GM21515 (cell line): ENCODE results near the gene CLPTM1L.
"Not testable (repeated sequence)": the region's sequence is repeated elsewhere in the genome, so short reads cannot be mapped to it uniquely, and the experiment has no call there.

Experiments used
- ATAC-seq: cut with Tn5 transposase; IDR thresholded peaks from one replicate; pipeline ENCODE4 v1.9.1; 2021; ENCODE audit not compliant: unreplicated experiment

CLPTM1L gene

GRCh38 chr5:1330146-1330846 lies 14.6 kb downstream of the CLPTM1L start:
- ATAC-seq = no peak

GRCh38 chr5:1329111-1329579 lies 15.8 kb downstream of the CLPTM1L start:
- ATAC-seq = no peak

GRCh38 chr5:1328237-1329110 lies 16.4 kb downstream of the CLPTM1L start:
- not testable (repeated sequence) for ATAC-seq

- not testable (repeated sequence) for ATAC-seq
Measured at GRCh38 chr5:1326901-1327756, 17.8 kb downstream of the CLPTM1L start.

- ATAC-seq = not testable (repeated sequence)
Measured at GRCh38 chr5:1326532-1326875, 18.4 kb downstream of the CLPTM1L start.

GRCh38 chr5:1325870-1326531 lies 18.9 kb downstream of the CLPTM1L start:
- no peak for ATAC-seq

- ATAC-seq = no peak
Measured at GRCh38 chr5:1325191-1325741, 19.6 kb downstream of the CLPTM1L start.

DNA sequence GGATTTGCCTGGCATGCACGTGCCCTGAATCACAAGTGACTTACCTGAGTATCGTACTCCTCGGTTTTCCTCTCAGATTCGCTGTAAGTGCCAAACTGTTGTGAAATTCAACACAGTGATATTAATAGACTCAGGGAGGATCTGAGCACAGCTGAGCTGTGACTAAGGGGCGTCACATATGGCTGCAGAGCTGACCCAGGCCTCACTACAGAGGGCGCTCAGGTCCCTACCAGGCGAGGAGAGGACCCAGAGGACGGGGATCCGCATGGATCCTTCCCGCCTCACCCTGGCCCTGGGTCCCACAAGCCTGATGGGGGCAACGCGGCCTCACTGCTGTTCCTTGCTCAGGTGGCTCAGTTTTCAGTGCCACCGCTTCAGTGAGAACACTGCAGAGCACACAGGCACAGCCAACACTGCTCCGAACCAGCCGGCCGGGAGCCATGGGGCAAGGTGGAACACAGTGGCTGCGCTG lies 20.1 kb downstream of the CLPTM1L start:
- no peak for ATAC-seq

GRCh38 chr5:1324301-1324700 lies 20.6 kb downstream of the CLPTM1L start:
- ATAC-seq = no peak

GRCh38 chr5:1323803-1324173 lies 21.1 kb downstream of the CLPTM1L start:
- no peak for ATAC-seq

DNA sequence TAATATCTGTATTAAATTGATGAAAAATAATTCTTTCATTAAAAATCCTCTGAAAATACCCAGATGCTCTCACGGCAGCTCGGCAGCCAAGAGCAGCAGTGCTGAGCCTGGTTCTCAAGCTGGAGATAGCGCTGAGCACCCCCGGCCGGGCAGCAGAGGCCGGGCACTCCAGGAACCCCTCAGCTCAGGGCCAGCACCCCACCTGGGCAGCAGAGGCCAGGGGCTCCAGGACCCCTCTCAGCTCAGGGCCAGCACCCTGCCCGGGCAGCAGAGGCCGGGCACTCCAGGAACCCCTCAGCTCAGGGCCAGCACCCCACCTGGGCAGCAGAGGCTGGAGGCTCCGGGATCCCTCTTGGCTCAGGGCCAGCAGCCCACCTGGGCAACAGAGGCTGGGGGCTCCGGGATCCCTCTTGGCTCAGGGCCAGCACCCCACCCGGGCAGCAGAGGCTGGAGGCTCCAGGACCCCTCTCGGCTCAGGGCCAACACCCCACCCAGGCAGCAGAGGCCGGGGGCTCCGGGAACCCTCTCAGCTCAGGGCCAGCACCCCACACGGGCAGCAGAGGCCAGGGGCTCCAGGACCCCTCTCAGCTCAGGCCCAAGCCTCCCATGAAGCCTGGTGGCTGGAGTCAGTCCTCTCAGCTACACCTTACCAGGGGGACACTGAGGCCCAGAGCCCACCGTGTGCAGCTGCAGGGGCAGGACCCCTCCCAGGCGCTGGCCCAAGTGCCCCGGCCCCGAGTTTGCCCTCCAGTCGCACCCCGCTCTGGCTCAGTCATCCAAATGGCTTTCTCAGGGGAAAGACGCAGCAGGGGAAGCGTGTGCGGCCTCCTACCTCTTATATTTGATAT lies 21.7 kb downstream of the CLPTM1L start:
- no peak for ATAC-seq

DNA sequence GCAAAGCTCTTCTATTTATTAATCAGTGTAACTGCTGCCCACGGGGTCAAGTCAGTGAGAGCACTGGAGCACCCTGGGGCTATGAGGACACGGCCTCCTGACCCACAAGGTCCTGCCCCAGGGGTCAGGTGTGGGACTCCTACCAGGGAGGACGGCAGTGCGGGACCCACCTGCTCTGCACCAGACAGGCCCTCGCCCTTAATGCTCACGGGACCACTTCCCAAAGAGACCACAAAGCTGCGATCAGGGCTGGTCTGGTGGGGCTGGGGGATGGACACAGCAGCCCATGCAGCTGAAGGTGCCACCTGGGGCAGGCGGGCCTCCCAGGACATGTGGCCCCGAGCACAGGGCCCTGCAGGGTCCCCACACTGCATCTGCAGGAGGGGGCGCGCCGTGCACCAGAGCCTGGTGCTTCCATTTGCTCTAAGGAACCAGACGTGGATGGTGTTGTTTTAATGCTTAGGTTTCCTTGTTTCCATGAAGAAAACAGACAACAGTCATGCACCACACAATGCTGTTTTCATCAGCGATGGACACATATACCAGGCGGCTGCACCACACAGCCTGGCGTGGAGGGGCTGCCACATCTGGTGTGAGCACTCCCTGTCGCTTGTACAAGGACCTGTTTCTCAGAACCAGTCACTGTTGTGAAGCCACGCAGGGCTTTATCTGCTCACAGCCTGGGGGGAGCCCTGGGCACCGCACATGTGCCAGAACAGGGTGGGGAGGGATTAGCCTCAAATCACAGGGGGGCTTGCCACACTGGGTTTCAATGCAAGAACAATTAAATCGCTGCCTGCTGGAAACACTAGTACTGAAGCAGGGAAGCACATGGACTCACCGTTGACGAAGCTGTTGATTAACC lies 22.6 kb downstream of the CLPTM1L start:
- no peak for ATAC-seq

DNA sequence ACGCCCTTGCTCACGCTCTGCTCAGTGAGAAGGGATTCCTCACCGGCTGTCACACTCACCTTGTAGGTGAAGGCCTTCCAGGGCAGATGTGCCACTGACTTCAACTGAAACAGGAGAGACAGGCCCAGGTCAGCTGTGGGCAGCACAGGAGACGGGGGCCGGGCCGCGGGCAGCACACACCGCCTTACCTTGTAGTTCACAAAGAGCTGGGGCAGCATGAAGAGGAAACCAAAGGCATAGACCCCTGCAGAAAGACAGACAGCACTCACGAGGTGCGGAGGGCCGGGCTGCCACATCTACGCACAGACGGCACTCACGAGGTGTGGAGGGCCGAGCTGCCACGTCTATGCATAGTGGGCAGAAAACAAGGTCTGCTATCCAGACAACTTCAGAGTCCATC lies 23.3 kb downstream of the CLPTM1L start:
- no peak for ATAC-seq

- ATAC-seq = no peak
Measured at GRCh38 chr5:1320436-1321344, 24.2 kb downstream of the CLPTM1L start.

- ATAC-seq = no peak
Measured at GRCh38 chr5:1319436-1320256, 25.3 kb downstream of the CLPTM1L start.

DNA sequence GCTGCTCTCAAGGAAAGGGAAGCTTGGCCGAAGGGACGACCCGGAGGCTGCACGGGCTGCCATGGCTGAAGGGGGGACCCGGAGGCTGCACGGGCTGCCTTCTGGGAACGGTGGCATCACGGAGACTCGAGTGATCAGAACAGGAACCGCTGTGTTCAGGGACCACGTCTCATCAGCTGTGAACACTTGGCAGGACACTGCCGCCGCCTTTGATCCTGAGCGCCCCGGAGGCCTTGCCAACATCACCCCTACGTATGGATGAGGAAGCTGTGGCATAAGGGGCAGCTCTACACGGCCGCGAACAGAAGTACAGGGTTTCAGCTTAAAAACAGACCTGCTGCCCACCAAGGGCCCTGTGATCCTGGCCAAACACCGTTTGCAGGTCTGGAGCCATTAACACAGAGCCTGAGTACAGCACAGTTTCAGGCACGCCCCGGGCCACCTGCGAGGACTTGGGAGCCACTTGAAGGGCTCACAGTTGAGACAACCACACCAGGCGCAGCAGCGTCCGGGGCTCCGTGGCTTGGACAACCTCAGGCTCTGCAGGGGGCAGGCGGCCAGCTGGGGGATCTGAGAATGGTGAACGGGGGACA lies 26.1 kb downstream of the CLPTM1L start:
- no peak for ATAC-seq
